Measurements from ENCODE around the gene MAPK8IP2.

The MAPK8IP2 gene

GRCh38 chr22:50575426-50575941 is 25.1 kb upstream of the MAPK8IP2 start:
- no peak for DNase-seq (ENCODE audit: low read depth in 2 of 2)

- DNase-seq (ENCODE audit: low read depth in 2 of 2), result no peak
These were observed 24.5 kb upstream of the MAPK8IP2 start for GRCh38 chr22:50576070-50576469.

- DNase-seq (ENCODE audit: low read depth in 2 of 2), result no peak
These were observed 23.5 kb upstream of the MAPK8IP2 start for GRCh38 chr22:50576806-50577696.

GRCh38 chr22:50577697-50577986 is 23.0 kb upstream of the MAPK8IP2 start:
- DNase-seq (ENCODE audit: low read depth in 2 of 2), result no peak

- DNase-seq (ENCODE audit: low read depth in 2 of 2), result no peak
These were observed 22.4 kb upstream of the MAPK8IP2 start, which contains the start of gene CPT1B for GRCh38 chr22:50577987-50578775. Gene CPT1B (minus strand): TSS chr22:50578427. CDS start chr22:50577915, 512 bp downstream.

- no peak for DNase-seq (ENCODE audit: low read depth in 2 of 2)
These were observed 21.8 kb upstream of the MAPK8IP2 start for GRCh38 chr22:50578776-50579310.

GRCh38 chr22:50579752-50580151 is 20.8 kb upstream of the MAPK8IP2 start:
- DNase-seq (ENCODE audit: low read depth in 2 of 2), result no peak

GRCh38 chr22:50581031-50581949 is 19.3 kb upstream of the MAPK8IP2 start:
- no peak for DNase-seq (ENCODE audit: low read depth in 2 of 2)

- DNase-seq (ENCODE audit: low read depth in 2 of 2), result peak in 1 of 2 donors; percentile 14
These were observed 18.6 kb upstream of the MAPK8IP2 start for GRCh38 chr22:50581950-50582492.

GRCh38 chr22:50582493-50583293 is 17.9 kb upstream of the MAPK8IP2 start, which contains the start of gene CHKB:
Gene CHKB (minus strand): TSS chr22:50582849. CDS start chr22:50582781, 68 bp downstream.
- peak; percentile 96 to 97 for DNase-seq (ENCODE audit: low read depth in 2 of 2)

- no peak for DNase-seq (ENCODE audit: low read depth in 2 of 2)
These were observed 17.2 kb upstream of the MAPK8IP2 start for GRCh38 chr22:50583294-50583861.

- DNase-seq (ENCODE audit: low read depth in 2 of 2), result no peak
These were observed 16.2 kb upstream of the MAPK8IP2 start for GRCh38 chr22:50584106-50585096.

GRCh38 chr22:50585238-50585637 is 15.4 kb upstream of the MAPK8IP2 start:
- no peak for DNase-seq (ENCODE audit: low read depth in 2 of 2)

GRCh38 chr22:50585781-50586180 is 14.8 kb upstream of the MAPK8IP2 start:
- no peak for DNase-seq (ENCODE audit: low read depth in 2 of 2)

GRCh38 chr22:50586416-50586815 is 14.2 kb upstream of the MAPK8IP2 start:
- no peak for DNase-seq (ENCODE audit: low read depth in 2 of 2)

- no peak for DNase-seq (ENCODE audit: low read depth in 2 of 2)
These were observed 13.2 kb upstream of the MAPK8IP2 start for GRCh38 chr22:50587407-50587806.

GRCh38 chr22:50595189-50595588 is 5.4 kb upstream of the MAPK8IP2 start:
- no peak for DNase-seq (ENCODE audit: low read depth in 2 of 2)

- no peak for DNase-seq (ENCODE audit: low read depth in 2 of 2)
These were observed 3.5 kb upstream of the MAPK8IP2 start for GRCh38 chr22:50597097-50597496.
